Endothelial cell of umbilical vein (primary cell): ENCODE measurements around the gene DRC7. TPM values are rescaled to one million over a fixed set of nuclear protein-coding genes. Genes with fewer than 3 reads are reported as not detected.

Experiments
- BruUV-seq: library from RNA; stranded (reverse); fragments of 400-500 nt; replicated peaks from 2 replicates; lab custom pipeline; 2021; lab: Mats Ljungman, UMichigan
- CTCF ChIA-PET: fragments of 300-600, 350-600 bp; sonication (Branson Sonifier 250); formaldehyde crosslinking; loops from one replicate; lab custom pipeline; 2021; ENCODE audit warnings: antibody characterized with exemption, inconsistent platforms; lab: Charles Lee
- POLR2A ChIA-PET: fragments of 300-600, 350-600 bp; sonication (Branson Sonifier 250); formaldehyde crosslinking; loops from one replicate; lab custom pipeline; 2021; ENCODE audit warnings: antibody characterized with exemption, inconsistent platforms; lab: Charles Lee
- DNase-seq: peaks from one replicate; pipeline ENCODE4 v3.0.0-alpha.2; 2011; ENCODE audit warnings: low read depth, low spot score
- FAIRE-seq: peaks from 2 replicates; lab custom pipeline; 2011; peaks lifted over from hg19 to GRCh38; lab: Jason Lieb, UNC
- H2AFZ ChIP-seq: 2 replicates; pipeline ENCODE4 v1.6.0; 2012; ENCODE audit warnings: low read depth, low read length, control low read depth, inconsistent platforms
- H3K27ac ChIP-seq: 2 replicates; pipeline ENCODE4 v1.5.1; 2011; ENCODE audit warnings: low read depth, mild to moderate bottlenecking, control low read depth, low read length, moderate library complexity; ENCODE audit not compliant: insufficient read depth
- H3K27me3 ChIP-seq, 2 experiments: 2 replicates each; pipeline versions ENCODE4 v1.6.0 to v1.6.1; 2011; ENCODE audit warnings: low read length in 2 of 2, mixed read lengths in 1 of 2; ENCODE audit not compliant: control insufficient read depth in 2 of 2, insufficient read depth in 2 of 2
- H3K36me3 ChIP-seq, 2 experiments: 2 replicates in 1 of 2; 3 replicates in 1 of 2; pipeline ENCODE4 v1.5.1; 2011; ENCODE audit warnings: low read length in 2 of 2, mild to moderate bottlenecking in 1 of 2, moderate library complexity in 1 of 2; ENCODE audit not compliant: control insufficient read depth in 2 of 2, insufficient read depth in 2 of 2; ENCODE audit errors: extremely low read depth in 1 of 2
- H3K4me1 ChIP-seq: 3 replicates; pipeline ENCODE4 v1.5.1; 2011; ENCODE audit warnings: mild to moderate bottlenecking, low read length; ENCODE audit not compliant: control insufficient read depth, insufficient read depth; ENCODE audit errors: extremely low read depth
- H3K4me2 ChIP-seq: 2 replicates; pipeline ENCODE4 v1.6.1; 2011; ENCODE audit warnings: low read length, control low read depth, mixed read lengths; ENCODE audit not compliant: insufficient read depth
- H3K4me3 ChIP-seq, 3 experiments: fragments of 200-600 bp in 1 of 3; sonication (generic), shearing (Covaris generic) in 1 of 3; replicated peaks in 1 of 3; 2 replicates each; pipeline ENCODE4 v1.5.1; 2011 to 2016; ENCODE audit warnings: control low read depth in 3 of 3, low read length in 3 of 3, mild to moderate bottlenecking in 2 of 3, inconsistent platforms in 1 of 3, low read depth in 1 of 3, moderate library complexity in 1 of 3; ENCODE audit not compliant: insufficient read depth in 1 of 3
- H3K79me2 ChIP-seq: 2 replicates; pipeline ENCODE4 v1.6.0; 2012; ENCODE audit warnings: low read length, inconsistent platforms; ENCODE audit not compliant: control insufficient read depth, insufficient read depth
- H3K9ac ChIP-seq: replicated peaks from 2 replicates; pipeline ENCODE3; 2011; ENCODE audit warnings: low read length, control low read depth; ENCODE audit not compliant: insufficient read depth; ENCODE audit errors: extremely low read depth
- H3K9me1 ChIP-seq: replicated peaks from 3 replicates; pipeline ENCODE4 v1.6.0; 2011; ENCODE audit warnings: mild to moderate bottlenecking, low read length; ENCODE audit not compliant: control insufficient read depth, insufficient read depth; ENCODE audit errors: extremely low read depth
- H3K9me3 ChIP-seq: replicated peaks from 2 replicates; pipeline ENCODE4 v1.5.1; 2012; ENCODE audit warnings: low read length, inconsistent platforms; ENCODE audit not compliant: control insufficient read depth, insufficient read depth
- H4K20me1 ChIP-seq: replicated peaks from 2 replicates; pipeline ENCODE3; 2011; ENCODE audit warnings: mild to moderate bottlenecking, low read length; ENCODE audit not compliant: control insufficient read depth, insufficient read depth; ENCODE audit errors: extremely low read depth
- CTCF ChIP-seq, 2 donors: IDR thresholded peaks; 1 replicate in 1 of 2; 2 replicates in 1 of 2; pipeline ENCODE4 v1.5.1; 2011; ENCODE audit warnings: low read length in 2 of 2, mild to moderate bottlenecking in 2 of 2, moderate library complexity in 2 of 2, control low read depth in 1 of 2, inconsistent platforms in 1 of 2, low read depth in 1 of 2; ENCODE audit not compliant: insufficient read depth in 1 of 2; ENCODE audit errors: extremely low read depth in 1 of 2
- EZH2 ChIP-seq: IDR thresholded peaks from 2 replicates; pipeline ENCODE4 v1.6.1; 2012; ENCODE audit warnings: borderline replicate concordance, low read depth, mild to moderate bottlenecking, moderate library complexity, low read length, inconsistent platforms; ENCODE audit not compliant: severe bottlenecking
- FOS ChIP-seq: IDR thresholded peaks from 2 replicates; pipeline ENCODE4 v1.6.1; 2011; ENCODE audit warnings: mild to moderate bottlenecking, low read length, moderate library complexity, borderline replicate concordance; ENCODE audit not compliant: insufficient read depth
- GATA2 ChIP-seq: IDR thresholded peaks from 2 replicates; pipeline ENCODE4 v1.7.0; 2011; ENCODE audit warnings: low read depth, mild to moderate bottlenecking, moderate library complexity, mixed read lengths, low read length; ENCODE audit not compliant: insufficient read length, insufficient read depth
- JUN ChIP-seq: IDR thresholded peaks from 2 replicates; pipeline ENCODE4 v1.6.1; 2011; ENCODE audit warnings: borderline replicate concordance, low read depth; ENCODE audit not compliant: insufficient read length, insufficient read depth
- MYC ChIP-seq: IDR thresholded peaks from one replicate; pipeline ENCODE4 v1.6.1; 2011; ENCODE audit warnings: mild to moderate bottlenecking, low read depth, low read length
- POLR2A ChIP-seq: IDR thresholded peaks from 2 replicates; pipeline ENCODE4 v1.6.1; 2012; ENCODE audit warnings: low read depth, mild to moderate bottlenecking, control low read depth, low read length
- POLR2AphosphoS5 ChIP-seq: IDR thresholded peaks from 2 replicates; pipeline ENCODE4 v1.6.1; 2012; ENCODE audit warnings: low read depth, mild to moderate bottlenecking, control low read depth, low read length, moderate library complexity; ENCODE audit not compliant: insufficient read depth
- dilution Hi-C: fragments of 300-500 bp; cut with MboI; formaldehyde crosslinking; loops from one replicate; pipeline ENCODE4 v1.15.0; 2019; ENCODE audit warnings: low sequenced_read_pairs; ENCODE audit not compliant: extremely low pct_ligation_motif_present
- intact Hi-C: fragments of 100-400 bp; cut with micrococcal nuclease; formaldehyde crosslinking; loops from one replicate; pipeline ENCODE4 v1.10.0; 2022
- polyA plus RNA-seq, 4 experiments: library from polyadenylated mRNA; depleted of rRNA in 3 of 4; stranded (reverse) in 3 of 4; unstranded in 1 of 4; fragments of >200 nt; gene quantifications; 2 replicates each; pipeline versions ENCODE4 v1.2.1 to v1.2.3, GENCODE V29; 2011 to 2012; ENCODE audit warnings: missing spikeins in 1 of 4
- total RNA-seq: library from RNA; stranded (reverse); gene quantifications from 2 replicates; pipeline ENCODE4 v1.2.3, GENCODE V29; 2021
- TF ChIP-seq, protein P1 (sequence below): IDR thresholded peaks from 2 replicates; pipeline ENCODE4 v1.6.1; 2011; ENCODE audit not compliant: insufficient read depth, insufficient read length

Gene DRC7
- total and polyA plus RNA-seq, 2 donors (not counting 3 experiments of a cell fraction or from before 2014, with no cell fraction given) = 0.13 to 0.77 TPM

DNA sequence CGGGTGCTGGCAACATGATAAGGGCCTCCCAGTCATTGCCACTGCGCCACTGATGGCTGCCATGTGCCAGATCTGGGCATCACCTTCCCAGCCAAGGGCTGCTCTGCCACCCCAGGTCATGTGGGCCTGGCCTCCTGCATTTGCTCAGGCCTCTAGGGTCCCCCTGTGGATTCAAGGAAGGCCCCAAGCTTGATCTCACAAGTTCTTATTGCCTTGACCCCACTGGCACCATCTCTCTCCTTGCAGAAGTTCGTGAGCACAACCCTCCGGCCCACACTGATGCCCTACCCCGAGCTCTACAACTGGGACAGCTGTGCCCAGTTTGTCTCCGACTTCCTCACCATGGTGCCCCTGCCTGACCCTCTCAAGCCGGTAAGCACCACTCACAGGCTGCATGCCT, 5.3 kb downstream of the DRC7 start:
- TF ChIP-seq EZH2 (no peak), FOS (no peak)
- CTCF ChIA-PET = no interaction called here
- H3K27ac ChIP-seq = no peak overlapping the region
- H3K36me3 ChIP-seq = no peaks in the 10 kb centered on the region
- no peaks in the 10 kb centered on the region for H3K79me2 ChIP-seq
- no peaks in the 10 kb centered on the region for H3K27me3 ChIP-seq
- H2AFZ ChIP-seq = no peak overlapping the region
- dilution Hi-C loops = no loop called here
- H3K4me1 ChIP-seq = no peaks in the 10 kb centered on the region
- BruUV-seq = no TSS peak
- H3K4me2 ChIP-seq = no peak overlapping the region
- H3K9me3 ChIP-seq = no peaks in the 10 kb centered on the region
- POLR2A ChIA-PET = no interaction called here
- FAIRE-seq = no peak
- H3K9me1 ChIP-seq = no peaks in the 10 kb centered on the region
- no peaks in the 10 kb centered on the region for H4K20me1 ChIP-seq
- intact Hi-C loops = no loop called here
- H3K4me3 ChIP-seq = no peak overlapping the region
- DNase-seq = no peak
- H3K9ac ChIP-seq = no peak overlapping the region

DNA sequence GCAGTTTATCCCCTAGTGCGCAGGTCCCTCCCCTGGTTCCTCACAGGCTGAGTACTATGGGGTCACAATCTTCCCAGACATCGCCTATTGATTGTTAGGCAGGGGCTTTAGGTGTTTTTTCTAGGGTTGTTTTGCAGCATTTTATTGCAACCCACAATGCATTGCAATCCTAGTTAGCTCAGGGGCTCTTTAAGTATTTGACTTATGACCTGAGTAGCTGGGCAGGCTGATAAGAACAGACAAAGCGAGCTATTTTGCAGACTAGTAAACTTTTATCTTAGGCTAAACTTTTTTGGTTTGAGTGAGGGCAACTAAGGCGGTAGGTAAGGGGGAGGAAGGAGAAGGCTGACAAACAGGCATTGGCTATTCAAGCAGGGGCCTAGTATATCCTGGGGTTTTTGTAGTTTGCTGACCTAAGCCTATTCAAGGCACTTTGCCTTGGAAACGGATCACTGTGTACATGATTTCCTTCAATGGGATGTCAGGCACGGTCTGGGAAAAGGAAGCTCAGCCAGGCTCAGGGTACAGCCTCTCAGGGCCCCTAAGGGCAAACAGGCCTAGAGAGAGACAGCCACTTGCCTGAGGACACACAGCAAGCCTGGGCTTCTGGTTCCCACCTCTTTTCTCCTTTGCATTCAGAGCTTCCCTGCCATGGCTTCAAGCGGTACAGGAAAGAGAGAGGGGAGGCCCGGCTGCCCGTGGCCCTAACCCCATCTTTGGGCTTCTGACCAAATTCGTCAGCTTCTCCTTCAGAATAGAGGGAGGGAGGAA, 6.4 kb downstream of the DRC7 start:
- Histone ChIP-seq H3K9me1 (no peaks in the 10 kb centered on the region), H3K27me3 (no peaks in the 10 kb centered on the region), H2AFZ (no peak overlapping the region), H3K4me1 (no peaks in the 10 kb centered on the region), H4K20me1 (no peaks in the 10 kb centered on the region), H3K9ac (no peak overlapping the region), H3K27ac (no peak overlapping the region), H3K4me3 (no peak overlapping the region), H3K79me2 (no peaks in the 10 kb centered on the region), H3K36me3 (no peaks in the 10 kb centered on the region), H3K9me3 (no peaks in the 10 kb centered on the region), H3K4me2 (no peak overlapping the region)
- intact Hi-C loops (no loop called here), dilution Hi-C loops (no loop called here)
- DNase-seq (peak; percentile 13), FAIRE-seq (no peak)
- TF ChIP-seq EZH2 (no peak), FOS (no peak), CTCF (IDR thresholded peaks at IDR 0.05; ENCODE audit: extremely low read depth in 1 of 2, insufficient read depth in 1 of 2, low read depth in 1 of 2, low read length in 2 of 2) (no peak), POLR2AphosphoS5 (no peak), GATA2 (no peak), JUN (no peak), POLR2A (no peak), MYC (no peak)
- TF ChIP-seq, protein P1, sequence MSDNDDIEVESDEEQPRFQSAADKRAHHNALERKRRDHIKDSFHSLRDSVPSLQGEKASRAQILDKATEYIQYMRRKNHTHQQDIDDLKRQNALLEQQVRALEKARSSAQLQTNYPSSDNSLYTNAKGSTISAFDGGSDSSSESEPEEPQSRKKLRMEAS = no peak
- ChIA-PET POLR2A (no interaction called here), CTCF (interaction anchor here (1.4 kb wide), 1 partner anchor 110 kb away, joined by 3 read pairs; no protein-coding TSS in a partner anchor)
- BruUV-seq = no TSS peak
